Measurements from ENCODE around the gene CCDC141. TPM values are rescaled to one million over a fixed set of nuclear protein-coding genes. Genes with fewer than 3 reads are reported as not detected.

The CCDC141 gene
- total and polyA plus RNA-seq, 4 donors = 2.1 to 48.1 (median 14.6) TPM

GRCh38 chr2:179021258-179021657 is 28.7 kb downstream of the CCDC141 start:
- H3K9ac ChIP-seq (ENCODE audit: insufficient read depth in 1 of 2, low read length in 2 of 2) = no peak overlapping the region
- no peak for DNase-seq
- H3K4me3 ChIP-seq = no peak overlapping the region
- ATAC-seq (ENCODE audit: insufficient read depth, low FRiP score) = no peak
- H3K9me3 ChIP-seq (ENCODE audit: control insufficient read depth in 4 of 4, insufficient read depth in 3 of 4, low read length in 3 of 4) = no peaks in the 10 kb centered on the region
- no peaks in the 10 kb centered on the region for H3K36me3 ChIP-seq (ENCODE audit: control insufficient read depth in 4 of 4, insufficient read depth in 4 of 4, low read length in 4 of 4)
- H3K4me1 ChIP-seq (ENCODE audit: control insufficient read depth in 5 of 5, insufficient read depth in 5 of 5, low read length in 5 of 5) = peaks cover 0 to 7% (median 0%) of the 10 kb centered on the region in 5 donors
- H3K27ac ChIP-seq (ENCODE audit: low read depth in 1 of 2, low read length in 1 of 2) = peak overlapping the region in 1 of 2 donors; percentile 33
- 66 to 77% methylated on average over 2 of the region's 2 CpGs for WGBS, 2 donors
- no peaks in the 10 kb centered on the region for H3K27me3 ChIP-seq (ENCODE audit: control insufficient read depth in 3 of 3, insufficient read depth in 3 of 3, low read length in 2 of 3)
- TF ChIP-seq CTCF (IDR thresholded peaks at IDR 0.05; ENCODE audit: control extremely low read depth, extremely low read depth) = no peak

DNA sequence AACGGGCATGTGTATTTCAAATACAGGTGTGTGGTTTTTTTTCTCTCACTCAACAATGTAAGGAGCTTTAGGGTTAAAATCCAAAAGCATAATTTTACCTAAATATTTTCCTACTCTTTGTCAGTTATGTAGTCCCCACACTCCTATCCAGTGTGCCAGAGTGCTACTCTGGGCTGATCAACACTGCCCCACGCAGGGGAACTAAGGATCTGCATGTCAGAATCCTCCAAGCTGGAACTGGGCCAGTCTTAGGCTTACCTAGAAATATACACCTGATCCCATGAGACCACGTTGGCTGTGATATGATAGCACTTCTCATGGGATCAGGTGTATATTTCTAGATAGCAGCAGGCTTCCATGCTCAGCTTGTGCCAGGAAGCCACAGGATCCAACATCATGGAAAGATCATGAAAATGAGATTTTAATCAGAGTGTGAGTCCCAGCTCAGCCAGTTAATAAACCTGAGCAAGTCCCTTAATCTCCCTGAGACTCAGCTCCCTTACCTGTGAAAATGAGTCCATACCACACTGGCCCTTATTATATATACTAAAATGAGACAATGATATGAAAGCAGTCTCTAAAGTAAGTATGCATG is 29.7 kb downstream of the CCDC141 start:
- DNase-seq (peak in 2 of 3 donors; percentile 17 to 18), ATAC-seq (ENCODE audit: insufficient read depth, low FRiP score) (no peak)
- WGBS, 2 donors = 63 to 74% methylated on average over 3 of the region's 3 CpGs
- no peak for TF ChIP-seq CTCF (IDR thresholded peaks at IDR 0.05; ENCODE audit: control extremely low read depth, extremely low read depth)
- Histone ChIP-seq H3K27ac (ENCODE audit: low read depth in 1 of 2, low read length in 1 of 2) (no peak overlapping the region), H3K4me1 (ENCODE audit: control insufficient read depth in 5 of 5, insufficient read depth in 5 of 5, low read length in 5 of 5) (peaks cover 0 to 7% (median 0%) of the 10 kb centered on the region in 5 donors), H3K4me3 (no peak overlapping the region), H3K36me3 (ENCODE audit: control insufficient read depth in 4 of 4, insufficient read depth in 4 of 4, low read length in 4 of 4) (no peaks in the 10 kb centered on the region), H3K9ac (ENCODE audit: insufficient read depth in 1 of 2, low read length in 2 of 2) (no peak overlapping the region), H3K27me3 (ENCODE audit: control insufficient read depth in 3 of 3, insufficient read depth in 3 of 3, low read length in 2 of 3) (no peaks in the 10 kb centered on the region), H3K9me3 (ENCODE audit: control insufficient read depth in 4 of 4, insufficient read depth in 3 of 4, low read length in 3 of 4) (no peaks in the 10 kb centered on the region)

DNA sequence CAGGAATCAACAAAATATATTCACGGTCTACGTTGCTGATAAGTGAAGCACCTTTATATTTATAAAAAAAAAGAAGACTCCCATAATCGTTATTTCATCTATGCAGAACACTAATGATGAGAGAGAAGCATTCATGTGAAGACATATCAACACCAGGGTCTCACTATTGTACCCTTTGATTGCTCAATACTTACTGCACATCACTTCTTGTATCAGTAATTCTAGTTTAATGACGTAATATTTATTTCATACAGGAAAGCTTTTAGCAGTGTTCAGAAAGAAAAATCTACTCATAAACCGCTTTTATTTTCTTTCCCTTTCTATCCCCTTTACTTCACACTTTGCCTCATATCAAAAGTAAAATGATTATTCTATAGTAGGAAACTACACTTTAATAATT is 30.7 kb downstream of the CCDC141 start:
- Histone ChIP-seq H3K4me1 (ENCODE audit: control insufficient read depth in 5 of 5, insufficient read depth in 5 of 5, low read length in 5 of 5) (peaks cover 0 to 7% (median 0%) of the 10 kb centered on the region in 5 donors), H3K36me3 (ENCODE audit: control insufficient read depth in 4 of 4, insufficient read depth in 4 of 4, low read length in 4 of 4) (no peaks in the 10 kb centered on the region), H3K4me3 (no peak overlapping the region), H3K27ac (ENCODE audit: low read depth in 1 of 2, low read length in 1 of 2) (no peak overlapping the region), H3K9me3 (ENCODE audit: control insufficient read depth in 4 of 4, insufficient read depth in 3 of 4, low read length in 3 of 4) (no peaks in the 10 kb centered on the region), H3K9ac (ENCODE audit: insufficient read depth in 1 of 2, low read length in 2 of 2) (no peak overlapping the region), H3K27me3 (ENCODE audit: control insufficient read depth in 3 of 3, insufficient read depth in 3 of 3, low read length in 2 of 3) (no peaks in the 10 kb centered on the region)
- WGBS, 2 donors = 82 to 93% methylated on average over 5 of the region's 5 CpGs
- DNase-seq (no peak), ATAC-seq (ENCODE audit: insufficient read depth, low FRiP score) (no peak)
- no peak for TF ChIP-seq CTCF (IDR thresholded peaks at IDR 0.05; ENCODE audit: control extremely low read depth, extremely low read depth)

Data from lung (tissue), 12 donors.